HEK293 (cell line): Measurements from ENCODE around the gene S100A14.

Source experiments
- ATF2 ChIP-seq: fragments of 450-650 bp; formaldehyde crosslinking; IDR thresholded peaks from 2 replicates; pipeline ENCODE4 v1.5.1; 2016; ENCODE audit warnings: missing biosample characterization, missing genetic modification characterization, low read depth
- EGR2 ChIP-seq: fragments of 450-650 bp; formaldehyde crosslinking; IDR thresholded peaks from 2 replicates; pipeline ENCODE4 v1.5.1; 2016; ENCODE audit warnings: low read depth, missing biosample characterization, missing genetic modification characterization
- GLIS2 ChIP-seq: fragments of 450-650 bp; formaldehyde crosslinking; IDR thresholded peaks from 2 replicates; pipeline ENCODE4 v1.5.1; 2016; ENCODE audit warnings: missing biosample characterization, missing genetic modification characterization
- HOXA7 ChIP-seq: sonication (generic); formaldehyde crosslinking; IDR thresholded peaks from 2 replicates; pipeline ENCODE4 v1.8.1; 2022; ENCODE audit warnings: missing genetic modification reagents, borderline replicate concordance
- HOXC10 ChIP-seq: sonication (generic); formaldehyde crosslinking; IDR thresholded peaks from 2 replicates; pipeline ENCODE4 v1.8.1; 2023; ENCODE audit warnings: mild to moderate bottlenecking, missing genetic modification reagents
- KLF8 ChIP-seq: fragments of 450-650 bp; formaldehyde crosslinking; IDR thresholded peaks from 2 replicates; pipeline ENCODE4 v1.5.1; 2016; ENCODE audit warnings: missing biosample characterization, missing genetic modification characterization
- PRDM2 ChIP-seq: fragments of 450-650 bp; formaldehyde crosslinking; IDR thresholded peaks from 2 replicates; pipeline ENCODE4 v1.5.1; 2016; ENCODE audit warnings: missing biosample characterization, missing genetic modification characterization, borderline replicate concordance
- REPIN1 ChIP-seq: fragments of 450-650 bp; formaldehyde crosslinking; IDR thresholded peaks from 2 replicates; pipeline ENCODE4 v1.5.1; 2017; ENCODE audit warnings: missing biosample characterization, missing genetic modification characterization, low read depth
- SP7 ChIP-seq: fragments of 450-650 bp; formaldehyde crosslinking; IDR thresholded peaks from 2 replicates; pipeline ENCODE4 v1.5.1; 2016; ENCODE audit warnings: missing biosample characterization, missing genetic modification characterization
- YY1 ChIP-seq: fragments of 450-650 bp; formaldehyde crosslinking; IDR thresholded peaks from 2 replicates; pipeline ENCODE4 v1.5.1; 2018; ENCODE audit warnings: missing biosample characterization, missing genetic modification characterization
- ZBTB21 ChIP-seq: fragments of 450-650 bp; formaldehyde crosslinking; IDR thresholded peaks from 2 replicates; pipeline ENCODE4 v1.5.1; 2017; ENCODE audit warnings: missing biosample characterization, missing genetic modification characterization
- ZBTB44 ChIP-seq: fragments of 450-650 bp; IDR thresholded peaks from 2 replicates; pipeline ENCODE4 v1.5.1; 2018; ENCODE audit warnings: missing biosample characterization, mild to moderate bottlenecking, missing genetic modification characterization
- ZFP3 ChIP-seq: fragments of 450-650 bp; formaldehyde crosslinking; IDR thresholded peaks from 2 replicates; pipeline ENCODE4 v1.5.1; 2016; ENCODE audit warnings: low read depth, missing biosample characterization, missing genetic modification characterization
- ZNF10 ChIP-seq: fragments of 450-650 bp; formaldehyde crosslinking; IDR thresholded peaks from 2 replicates; pipeline ENCODE4 v1.5.1; 2017; ENCODE audit warnings: missing biosample characterization, missing genetic modification characterization
- ZNF184 ChIP-seq: fragments of 450-650 bp; IDR thresholded peaks from 2 replicates; pipeline ENCODE4 v1.5.1; 2018; ENCODE audit warnings: missing biosample characterization, mild to moderate bottlenecking, missing genetic modification characterization
- ZNF2 ChIP-seq: fragments of 450-650 bp; formaldehyde crosslinking; IDR thresholded peaks from 2 replicates; pipeline ENCODE4 v1.5.1; 2016; ENCODE audit warnings: missing biosample characterization, missing genetic modification characterization
- ZNF23 ChIP-seq: fragments of 450-650 bp; formaldehyde crosslinking; IDR thresholded peaks from 2 replicates; pipeline ENCODE4 v1.5.1; 2016; ENCODE audit warnings: missing biosample characterization, missing genetic modification characterization, borderline replicate concordance
- ZNF391 ChIP-seq: fragments of 450-650 bp; formaldehyde crosslinking; IDR thresholded peaks from 2 replicates; pipeline ENCODE4 v1.5.1; 2016; ENCODE audit warnings: low read depth, missing biosample characterization, missing genetic modification characterization, borderline replicate concordance
- ZNF398 ChIP-seq: fragments of 450-650 bp; formaldehyde crosslinking; IDR thresholded peaks from 2 replicates; pipeline ENCODE4 v1.5.1; 2017; ENCODE audit warnings: missing biosample characterization, missing genetic modification characterization
- ZNF514 ChIP-seq: fragments of 450-650 bp; formaldehyde crosslinking; IDR thresholded peaks from 2 replicates; pipeline ENCODE4 v1.5.1; 2016; ENCODE audit warnings: missing biosample characterization, missing genetic modification characterization
- ZNF561 ChIP-seq: fragments of 450-650 bp; IDR thresholded peaks from 2 replicates; pipeline ENCODE4 v1.5.1; 2018; ENCODE audit warnings: missing biosample characterization, missing genetic modification characterization, borderline replicate concordance
- ZSCAN5A ChIP-seq: fragments of 450-650 bp; formaldehyde crosslinking; IDR thresholded peaks from 2 replicates; pipeline ENCODE4 v1.5.1; 2016; ENCODE audit warnings: missing biosample characterization, missing genetic modification characterization

S100A14 gene

GRCh38 chr1:153633754-153634665 is 17.9 kb upstream of the S100A14 start, which contains the start of gene CHTOP (continued):
- TF ChIP-seq ZBTB44 (tag by site-specific recombination) (peak; percentile 8; the same call in 1 of the 2 replicates), ZNF561 (tag by site-specific recombination) (peak; percentile 80; the same call in 1 of the 2 replicates), EGR2 (tag by site-specific recombination) (peak; percentile 62; the same call in 1 of the 2 replicates), ZSCAN5A (peak; percentile 80; the same call in 1 of the 2 replicates), ATF2 (tag by site-specific recombination) (peak; percentile 95), ZNF23 (tag by site-specific recombination) (no peak), SP7 (peak; percentile 90), REPIN1 (0 out of 2 replicates have a peak, but pooled peaks have one; percentile 28), HOXA7 (CRISPR knock-in tag) (no peak), ZNF514 (tag by site-specific recombination) (no peak), KLF8 (tag by site-specific recombination) (peak; percentile 88), YY1 (tag by site-specific recombination) (peak; percentile 97), ZNF391 (0 out of 2 replicates have a peak, but pooled peaks have one; percentile 53), HOXC10 (CRISPR knock-in tag) (no peak), ZFP3 (tag by site-specific recombination) (no peak), ZNF10 (tag by site-specific recombination) (no peak; the same call in 1 of the 2 replicates), ZNF398 (tag by site-specific recombination) (peak; percentile 66), GLIS2 (tag by site-specific recombination) (peak; percentile 97), ZNF2 (peak; percentile 97), PRDM2 (tag by site-specific recombination) (no peak), ZBTB21 (tag by site-specific recombination) (peak; percentile 77), ZNF184 (tag by site-specific recombination) (peak; percentile 34; the same call in 1 of the 2 replicates)
